Stimulated activated CD8-positive, alpha-beta memory T cell treated with anti-CD3 and anti-CD28 coated beads, Interleukin-4, amount 100 ng/mL, for 1 hour (primary cell): Measurements from ENCODE around the gene CAPN8.
"Not testable (repeated sequence)": the region's sequence is repeated elsewhere in the genome, so short reads cannot be mapped to it uniquely, and the experiment has no call there.

ENCODE experiments used
- DNase-seq, 2 donors: peaks; one replicate each; pipeline ENCODE4 v3.0.0-alpha.2; 2020; ENCODE audit warnings: low read depth in 2 of 2, low spot score in 1 of 2

CAPN8 gene

GRCh38 chr1:223534677-223535076, 130.8 kb downstream of the CAPN8 start:
- no peak for DNase-seq

- DNase-seq, result no peak
Measured at GRCh38 chr1:223533708-223534107, 131.8 kb downstream of the CAPN8 start.

- peak in 1 of 2 donors; percentile 21 for DNase-seq
Measured at GRCh38 chr1:223531742-223532341, 133.7 kb downstream of the CAPN8 start.

- no peak for DNase-seq
Measured at GRCh38 chr1:223525957-223526356, 139.5 kb downstream of the CAPN8 start.

- no peak for DNase-seq
Measured at GRCh38 chr1:223525546-223525945, 140.0 kb downstream of the CAPN8 start.

GRCh38 chr1:223524930-223525451, 140.5 kb downstream of the CAPN8 start:
- no peak for DNase-seq

- DNase-seq, result no peak
Measured at GRCh38 chr1:223521150-223521549, 144.4 kb downstream of the CAPN8 start.

- DNase-seq, result no peak
Measured at GRCh38 chr1:223520200-223520599, 145.3 kb downstream of the CAPN8 start.

- DNase-seq, result no peak
Measured at GRCh38 chr1:223519116-223519515, 146.4 kb downstream of the CAPN8 start.

GRCh38 chr1:223518553-223518952, 146.9 kb downstream of the CAPN8 start:
- DNase-seq, result not testable (repeated sequence)

GRCh38 chr1:223515926-223516325, 149.6 kb downstream of the CAPN8 start:
- DNase-seq, result no peak

- DNase-seq, result peak in 1 of 2 donors; percentile 8
Measured at GRCh38 chr1:223515421-223515820, 150.1 kb downstream of the CAPN8 start.

GRCh38 chr1:223514644-223515043, 150.9 kb downstream of the CAPN8 start:
- no peak for DNase-seq

GRCh38 chr1:223513309-223513708, 152.2 kb downstream of the CAPN8 start:
- no peak for DNase-seq

- DNase-seq, result no peak
Measured at GRCh38 chr1:223512057-223512456, 153.4 kb downstream of the CAPN8 start.

- DNase-seq, result no peak
Measured at GRCh38 chr1:223508796-223509195, 156.7 kb downstream of the CAPN8 start.

- DNase-seq, result no peak
Measured at GRCh38 chr1:223504741-223505140, 160.8 kb downstream of the CAPN8 start.

GRCh38 chr1:223503348-223503747, 162.2 kb downstream of the CAPN8 start:
- DNase-seq, result no peak

GRCh38 chr1:223500560-223501425, 164.7 kb downstream of the CAPN8 start:
- no peak for DNase-seq

- DNase-seq, result no peak
Measured at GRCh38 chr1:223496883-223497282, 168.6 kb downstream of the CAPN8 start.

- no peak for DNase-seq
Measured at GRCh38 chr1:223494926-223495645, 170.4 kb downstream of the CAPN8 start.

GRCh38 chr1:223492044-223492443, 173.5 kb downstream of the CAPN8 start:
- no peak for DNase-seq
